HepG2 (cell line): ENCODE results near the gene PFKFB2. TPM values are rescaled to one million over a fixed set of nuclear protein-coding genes. Genes with fewer than 3 reads are reported as not detected.

Source experiments
- ATAC-seq: fragments of 200-7000 bp; cut with Tn5 transposase; 3 replicates; pipeline ENCODE4 v1.9.1; 2020; ENCODE audit warnings: mild to moderate bottlenecking, moderate library complexity
- BruUV-seq: library from RNA; stranded (reverse); fragments of 400-500 nt; replicated peaks from 2 replicates; lab custom pipeline; 2021; lab: Mats Ljungman, UMichigan
- CTCF ChIA-PET: fragments of 300-600 bp; formaldehyde crosslinking; extraction: SDS; loops from one replicate; lab custom pipeline; 2021; ENCODE audit warnings: low total read pairs, inconsistent platforms, low intra/inter-chr PET ratio; lab: Yijun Ruan, JAX
- POLR2A ChIA-PET: fragments of 350-600 bp; sonication (Branson Sonifier 250); formaldehyde crosslinking; loops from one replicate; lab custom pipeline; 2020; ENCODE audit warnings: antibody characterized with exemption, inconsistent platforms; lab: Yijun Ruan, JAX
- DNase-seq: peaks from one replicate; pipeline ENCODE4 v3.0.0-alpha.2; 2015; ENCODE audit warnings: low spot score
- FAIRE-seq: peaks from 3 replicates; lab custom pipeline; 2011; peaks lifted over from hg19 to GRCh38; lab: Jason Lieb, UNC
- H2AFZ ChIP-seq: one replicate; pipeline ENCODE4 v1.6.1; 2011; ENCODE audit warnings: low read length, inconsistent platforms
- H3K27ac ChIP-seq: fragments of 300-600 bp; 3 replicates; pipeline ENCODE4 v1.8.0; 2011; ENCODE audit warnings: mixed run types, mild to moderate bottlenecking, mixed read lengths, low read length, inconsistent platforms; ENCODE audit not compliant: insufficient read depth; ENCODE audit errors: extremely low read length
- H3K27me3 ChIP-seq, 2 experiments: fragments of 200-600 bp in 1 of 2; 2 replicates in 1 of 2; 3 replicates in 1 of 2; pipeline versions ENCODE4 v1.6.0 to v1.8.0; 2011; ENCODE audit warnings: low read length in 2 of 2, mild to moderate bottlenecking in 2 of 2, moderate library complexity in 2 of 2, inconsistent platforms in 1 of 2; ENCODE audit not compliant: insufficient read depth in 2 of 2, control insufficient read depth in 1 of 2
- H3K36me3 ChIP-seq, 2 experiments: fragments of 200-600 bp in 1 of 2; replicated peaks in 1 of 2; 2 replicates in 1 of 2; 3 replicates in 1 of 2; pipeline versions ENCODE4 v1.5.1 to v1.8.0; 2011; ENCODE audit warnings: low read length in 2 of 2, inconsistent platforms in 1 of 2; ENCODE audit not compliant: insufficient read depth in 2 of 2, control insufficient read depth in 1 of 2
- H3K4me1 ChIP-seq: 2 replicates; pipeline ENCODE4 v1.5.1; 2012; ENCODE audit warnings: low read length, inconsistent platforms; ENCODE audit not compliant: insufficient read depth
- H3K4me2 ChIP-seq: 2 replicates; pipeline ENCODE4 v1.6.0; 2011; ENCODE audit warnings: low read depth, low read length, inconsistent platforms
- H3K4me3 ChIP-seq, 3 experiments: fragments of 200-600 bp in 1 of 3; sonication (generic), shearing (Covaris generic) in 1 of 3; replicated peaks in 1 of 3; 2 replicates each; pipeline ENCODE4 v1.5.1; 2011 to 2016; ENCODE audit warnings: low read length in 3 of 3, inconsistent platforms in 2 of 3, low read depth in 2 of 3, mild to moderate bottlenecking in 2 of 3, control low read depth in 1 of 3, mixed read lengths in 1 of 3; ENCODE audit not compliant: insufficient read depth in 1 of 3
- H3K79me2 ChIP-seq: one replicate; pipeline ENCODE4 v1.6.1; 2011; ENCODE audit warnings: low read length, inconsistent platforms; ENCODE audit not compliant: insufficient read depth
- H3K9ac ChIP-seq: 2 replicates; pipeline ENCODE4 v1.6.0; 2011; ENCODE audit warnings: mild to moderate bottlenecking, low read depth, low read length, inconsistent platforms; ENCODE audit not compliant: insufficient read depth
- H3K9me3 ChIP-seq: 2 replicates; pipeline ENCODE4 v1.5.1; 2012; ENCODE audit warnings: mild to moderate bottlenecking, low read length
- H4K20me1 ChIP-seq: 2 replicates; pipeline ENCODE4 v1.6.0; 2011; ENCODE audit warnings: inconsistent platforms, mild to moderate bottlenecking, low read length, moderate library complexity; ENCODE audit not compliant: insufficient read depth
- ARID4A ChIP-seq: sonication (generic); formaldehyde crosslinking; IDR thresholded peaks from 2 replicates; pipeline ENCODE4 v1.5.0; 2020; ENCODE audit warnings: mild to moderate bottlenecking, missing genetic modification reagents, borderline replicate concordance
- PITX1 ChIP-seq: sonication (generic); formaldehyde crosslinking; IDR thresholded peaks from 2 replicates; pipeline ENCODE4 v1.5.1; 2020; ENCODE audit warnings: mild to moderate bottlenecking, missing genetic modification reagents
- RBM22 ChIP-seq: fragments of 200-400 bp; formaldehyde crosslinking; optimal IDR thresholded peaks from 2 replicates; pipeline ENCODE3; 2017; ENCODE audit warnings: mild to moderate bottlenecking, low read length, moderate library complexity
- SIX4 ChIP-seq: sonication (generic); formaldehyde crosslinking; IDR thresholded peaks from 2 replicates; pipeline ENCODE4 v1.4.0; 2020; ENCODE audit warnings: missing genetic modification reagents
- SPEN ChIP-seq: sonication (generic); formaldehyde crosslinking; IDR thresholded peaks from 2 replicates; pipeline ENCODE4 v1.5.1; 2020; ENCODE audit warnings: low read depth, mild to moderate bottlenecking, missing genetic modification reagents
- ZNF253 ChIP-seq: sonication (generic); formaldehyde crosslinking; IDR thresholded peaks from 2 replicates; pipeline ENCODE4 v1.8.0; 2022; ENCODE audit warnings: mild to moderate bottlenecking, missing genetic modification reagents, borderline replicate concordance
- ZNF256 ChIP-seq: sonication (generic); formaldehyde crosslinking; conservative IDR thresholded peaks from 2 replicates; pipeline ENCODE4 v1.4.0; 2020; ENCODE audit warnings: missing genetic modification reagents
- WGBS: methylation state at CpG from one replicate; pipeline ENCODE4 v1.1.6; 2017; ENCODE audit warnings: low lambda C conversion rate; 5-methylcytosine and 5-hydroxymethylcytosine counted together
- in situ Hi-C: cut with HindIII; loops from 2 replicates; pipeline ENCODE4 v1.10.0; 2017; ENCODE audit warnings: low pct_unique_long_range_greater_than_20kb; ENCODE audit not compliant: extremely low pct_ligation_motif_present
- intact Hi-C: fragments of 100-400 bp; cut with micrococcal nuclease; formaldehyde crosslinking; loops from one replicate; pipeline ENCODE4 v1.10.0; 2022; ENCODE audit not compliant: unreplicated experiment
- polyA plus RNA-seq, 8 experiments: library from polyadenylated mRNA; depleted of rRNA in 3 of 8; stranded (reverse) in 7 of 8; unstranded in 1 of 8; fragments of >200 nt; fragmentation: Illumina TruSeq in 4 of 8; extraction: Trizol in 4 of 8; gene quantifications; 2 replicates each; pipeline versions ENCODE4 v1.2.1 to v1.2.3, GENCODE V29; 2011 to 2016; ENCODE audit warnings: low read depth in 4 of 8, missing spikeins in 1 of 8, mixed read lengths in 1 of 8; ENCODE audit not compliant: insufficient read depth in 1 of 8
- total RNA-seq, 5 experiments: library from RNA; depleted of rRNA; stranded (reverse); fragments of >200 nt; fragmentation: Illumina TruSeq; extraction: Trizol; gene quantifications; 2 replicates each; pipeline ENCODE4 v1.2.3, GENCODE V29; 2016; ENCODE audit warnings: low read depth in 1 of 5

Gene PFKFB2
- total and polyA plus RNA-seq, 2 of the 13 experiments (the other 11 are each of a cell fraction or from before 2014, with no cell fraction given) = 4.6 to 10.6 TPM

- WGBS = 82% methylated on average over 2 of the region's 2 CpGs
- H3K9me3 ChIP-seq = no peaks in the 10 kb centered on the region
- in situ Hi-C loops = no loop called here
- no peak for ATAC-seq
- intact Hi-C loops = no loop called here
- TF ChIP-seq RBM22 (no peak), ZNF253 (CRISPR knock-in tag) (no peak), SPEN (CRISPR knock-in tag) (no peak), ARID4A (CRISPR knock-in tag) (no peak), PITX1 (no peak), SIX4 (CRISPR knock-in tag) (no peak), ZNF256 (CRISPR knock-in tag) (no peak)
- no peak overlapping the region for H3K4me3 ChIP-seq
- ChIA-PET POLR2A (interaction anchor here (2.4 kb wide), 1 partner anchor 33 kb away, joined by 11 read pairs; no protein-coding TSS in a partner anchor), CTCF (no interaction called here)
- H3K36me3 ChIP-seq = peaks cover 0 to under 1% of the 10 kb centered on the region in 2 experiments; a peak in 1 of 5 replicates
- no peak for FAIRE-seq
- DNase-seq = no peak
- no TSS peak for BruUV-seq
- H3K27ac ChIP-seq = no peak overlapping the region
- H3K9ac ChIP-seq = no peak overlapping the region
- no peaks in the 10 kb centered on the region; a peak in 1 of 5 replicates for H3K27me3 ChIP-seq
- H2AFZ ChIP-seq = no peak overlapping the region
- peaks cover 13% of the 10 kb centered on the region for H3K79me2 ChIP-seq
- H3K4me2 ChIP-seq = no peak overlapping the region
- H3K4me1 ChIP-seq = peaks cover 17% of the 10 kb centered on the region
- H4K20me1 ChIP-seq = no peaks in the 10 kb centered on the region
Measured at GRCh38 chr1:207054491-207054890, 1.4 kb downstream of the PFKFB2 start.
